Stimulated activated CD8-positive, alpha-beta memory T cell treated with anti-CD3 and anti-CD28 coated beads, Interleukin-15, amount 100 ng/mL, for 48 hours (primary cell): ENCODE data around the gene GALNT10.

ENCODE experiments used
- DNase-seq, 2 donors: peaks; one replicate each; pipeline ENCODE4 v3.0.0-alpha.2; 2020; ENCODE audit warnings: low read depth in 2 of 2

GALNT10 gene

DNA sequence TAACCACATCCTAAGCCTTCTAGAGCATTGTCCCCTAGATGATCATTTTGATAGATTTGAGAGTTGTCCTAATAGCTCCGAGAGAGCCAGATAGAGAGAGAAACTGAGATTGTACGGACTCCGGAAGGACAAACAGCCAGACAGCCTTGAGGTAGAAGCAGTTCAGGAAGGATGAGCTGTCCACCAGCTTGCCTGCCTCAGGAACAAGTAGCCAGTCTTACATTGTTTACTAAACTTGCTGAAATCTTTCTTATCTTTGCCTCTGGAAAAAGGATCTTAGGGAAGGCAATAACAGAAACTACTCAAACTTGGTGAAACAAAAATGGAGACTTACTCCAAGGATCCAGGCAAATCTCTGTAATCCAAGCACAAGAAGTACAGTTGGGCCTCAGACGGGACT, 216.3 kb downstream of the GALNT10 start:
- no peak for DNase-seq

GRCh38 chr5:154408811-154409210, 218.3 kb downstream of the GALNT10 start:
- DNase-seq = no peak

DNA sequence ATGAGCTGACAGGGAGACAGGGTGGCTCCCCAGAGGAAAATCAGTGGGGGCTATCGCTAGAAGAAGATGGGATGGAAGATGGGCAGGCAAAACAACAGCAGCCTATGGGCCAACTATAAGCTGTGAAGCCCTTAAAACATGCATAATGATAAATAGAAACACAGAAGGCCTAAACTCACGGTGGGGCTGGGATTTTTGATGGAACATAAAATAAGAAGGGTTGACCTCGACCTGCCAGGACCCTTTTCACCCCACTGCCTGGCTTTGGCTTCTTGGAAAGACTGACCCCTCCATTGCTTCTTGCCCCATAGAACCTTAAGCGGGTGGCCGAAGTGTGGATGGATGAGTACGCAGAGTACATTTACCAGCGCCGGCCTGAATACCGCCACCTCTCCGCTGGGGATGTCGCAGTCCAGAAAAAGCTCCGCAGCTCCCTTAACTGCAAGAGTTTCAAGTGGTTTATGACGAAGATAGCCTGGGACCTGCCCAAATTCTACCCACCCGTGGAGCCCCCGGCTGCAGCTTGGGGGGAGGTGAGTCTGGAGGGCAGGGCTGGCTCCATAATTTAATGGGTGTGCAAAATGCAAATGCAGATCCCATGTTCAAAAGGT, 218.8 kb downstream of the GALNT10 start:
- no peak for DNase-seq

DNA sequence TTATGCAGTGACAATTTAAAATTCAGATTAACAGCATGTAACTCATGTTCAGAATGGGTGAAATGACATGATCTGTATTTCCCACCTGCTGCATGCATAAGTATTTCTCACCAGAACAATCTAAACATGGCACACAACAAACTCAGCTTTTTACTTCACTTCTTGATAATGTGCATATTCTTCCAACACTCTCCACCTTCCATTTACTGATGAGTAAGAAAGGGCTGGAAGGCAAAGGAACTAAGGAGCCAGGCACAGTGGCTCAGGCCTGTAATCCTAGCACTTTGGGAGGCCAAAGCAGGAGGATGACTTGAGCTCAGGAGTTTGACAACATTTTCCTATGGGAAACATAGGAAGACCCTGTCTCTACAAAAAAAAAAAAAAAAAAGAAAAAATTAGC, 219.5 kb downstream of the GALNT10 start:
- no peak for DNase-seq

DNA sequence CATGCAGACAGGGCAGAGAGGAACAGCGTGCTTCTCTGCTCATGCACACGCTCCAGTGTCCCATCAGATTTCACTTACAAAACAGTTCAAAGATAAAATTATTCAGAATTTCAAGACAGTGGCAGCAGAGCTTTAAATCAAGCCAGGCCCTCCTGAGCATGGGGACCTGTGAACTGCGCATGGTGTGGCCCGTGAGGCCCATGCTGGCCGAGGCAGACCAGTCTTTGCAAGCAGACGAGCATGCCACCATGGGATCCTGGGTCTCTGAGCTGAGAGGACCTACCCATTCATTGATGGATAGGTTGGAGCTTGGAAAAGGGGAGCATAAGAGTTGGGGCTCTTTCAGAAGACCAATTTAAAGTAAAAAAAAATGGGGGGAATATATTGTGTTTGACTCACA, 220.3 kb downstream of the GALNT10 start:
- DNase-seq = no peak

GRCh38 chr5:154411338-154411737, 220.8 kb downstream of the GALNT10 start:
- DNase-seq = no peak

- no peak for DNase-seq
These were observed 221.8 kb downstream of the GALNT10 start for GRCh38 chr5:154412316-154412715.

DNA sequence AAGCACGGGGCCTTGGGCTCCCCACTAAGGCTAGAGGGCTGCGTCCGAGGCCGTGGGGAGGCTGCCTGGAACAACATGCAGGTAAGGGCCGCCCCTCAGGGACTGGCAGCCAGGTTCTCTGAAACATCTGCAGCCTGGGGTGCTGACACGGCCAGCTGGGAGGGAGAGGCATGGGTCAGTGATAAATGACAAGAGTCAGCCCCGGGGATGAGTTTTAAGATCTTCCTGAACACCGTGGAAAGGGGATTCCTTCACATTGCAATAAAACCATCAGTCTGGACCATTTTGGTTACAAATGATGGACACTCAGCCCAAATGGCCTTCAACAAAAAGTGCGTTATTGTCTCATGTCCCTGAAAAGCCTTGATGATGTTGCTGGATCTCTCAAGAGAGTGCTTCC, 222.4 kb downstream of the GALNT10 start:
- no peak for DNase-seq

DNA sequence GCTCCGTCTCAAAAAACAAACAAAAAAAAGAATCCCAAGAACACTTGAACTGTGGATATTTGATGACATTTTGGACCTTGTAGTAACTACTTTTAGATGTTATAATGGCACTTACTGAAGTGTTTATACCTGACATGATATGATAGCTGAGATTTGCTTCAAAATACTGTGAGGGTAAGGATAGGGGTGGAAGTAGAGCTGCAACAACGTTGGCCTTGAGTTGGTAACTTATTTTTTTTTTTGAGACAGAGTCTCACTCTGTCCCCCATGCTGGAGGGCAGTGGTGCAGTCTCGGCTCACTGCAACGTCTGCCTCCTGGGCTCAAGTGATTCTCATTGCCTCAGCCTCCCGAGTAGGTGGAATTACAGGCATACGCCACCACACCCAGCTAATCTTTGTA, 224.6 kb downstream of the GALNT10 start:
- DNase-seq = no peak

DNA sequence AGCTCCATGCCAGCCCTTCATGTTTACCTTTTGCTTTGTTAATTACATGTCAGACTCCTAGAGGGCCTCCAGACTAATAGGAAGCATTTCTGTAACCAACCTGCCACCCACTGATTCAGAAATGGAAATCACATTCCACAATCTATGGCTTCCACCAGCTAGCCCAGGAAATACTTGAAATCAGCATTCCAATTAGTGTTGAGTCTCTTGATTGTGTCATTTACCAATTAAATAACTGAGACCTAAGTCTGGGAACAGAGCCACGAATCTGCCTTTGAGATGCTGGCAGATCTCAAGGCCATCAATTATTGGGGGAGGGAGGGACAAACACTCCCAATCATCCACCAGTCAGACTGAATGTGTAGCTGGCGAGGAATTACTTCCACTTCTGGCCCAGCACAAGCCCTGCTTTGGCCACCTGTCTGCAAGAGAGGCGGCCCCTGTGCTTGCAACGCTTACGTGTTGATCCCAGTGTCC, 227.8 kb downstream of the GALNT10 start:
- no peak for DNase-seq

DNA sequence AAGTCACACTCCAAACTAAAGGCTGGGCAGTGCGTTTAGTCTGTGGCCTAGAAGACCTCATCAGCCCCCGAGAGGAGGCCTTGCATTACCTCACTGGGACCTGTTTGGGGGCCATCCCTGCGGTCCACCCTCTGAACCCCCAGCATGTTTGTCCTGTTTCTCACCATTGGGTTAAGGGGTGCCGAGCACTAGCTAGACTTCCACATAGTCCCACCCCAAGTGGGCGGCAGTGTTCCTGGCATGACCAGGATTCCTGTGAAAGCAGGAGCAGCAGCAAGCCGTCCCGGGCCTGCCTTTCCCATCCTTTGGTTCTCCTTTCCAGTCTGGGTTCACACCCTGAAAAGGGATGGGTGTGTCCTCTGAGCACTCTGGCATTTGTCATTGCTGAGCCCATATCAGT, 228.7 kb downstream of the GALNT10 start:
- DNase-seq = no peak

- no peak for DNase-seq
These were observed 231.3 kb downstream of the GALNT10 start for GRCh38 chr5:154421868-154422267.

DNA sequence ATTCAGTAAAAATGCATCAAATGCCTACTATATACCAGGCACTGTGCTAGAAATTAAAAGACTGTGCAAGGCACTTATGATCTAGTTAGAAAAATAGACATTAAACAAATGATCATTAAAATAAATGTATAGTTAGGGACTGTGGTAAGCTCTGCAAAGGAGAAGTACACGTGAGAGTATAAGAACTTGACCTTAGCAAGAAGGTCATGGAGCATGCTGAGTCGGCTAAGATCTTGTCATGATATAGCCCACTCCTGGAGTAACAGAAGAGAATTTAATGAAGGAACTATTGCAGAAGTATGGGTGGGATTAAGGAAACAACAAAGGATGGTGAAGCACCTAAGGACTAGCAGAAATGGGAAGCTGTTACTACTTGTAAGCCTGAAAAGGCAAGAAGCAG, 231.8 kb downstream of the GALNT10 start:
- no peak for DNase-seq

DNA sequence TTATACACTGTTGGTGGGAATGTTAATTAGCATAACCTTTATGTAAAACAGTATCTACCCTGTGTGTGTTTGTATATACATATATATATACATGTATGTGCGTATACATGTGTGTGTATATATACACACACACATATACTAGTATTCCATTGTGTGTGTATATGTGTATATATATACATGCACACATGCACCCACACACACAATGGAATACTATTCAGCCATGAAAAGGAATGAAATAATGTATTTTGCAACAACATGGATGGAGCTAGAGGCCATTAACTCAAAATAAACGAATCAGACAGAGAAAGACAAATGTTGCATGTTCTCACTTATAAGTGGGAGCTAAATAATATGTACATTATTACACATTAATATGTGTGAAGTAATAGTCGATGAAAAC, 237.7 kb downstream of the GALNT10 start:
- DNase-seq = no peak

DNA sequence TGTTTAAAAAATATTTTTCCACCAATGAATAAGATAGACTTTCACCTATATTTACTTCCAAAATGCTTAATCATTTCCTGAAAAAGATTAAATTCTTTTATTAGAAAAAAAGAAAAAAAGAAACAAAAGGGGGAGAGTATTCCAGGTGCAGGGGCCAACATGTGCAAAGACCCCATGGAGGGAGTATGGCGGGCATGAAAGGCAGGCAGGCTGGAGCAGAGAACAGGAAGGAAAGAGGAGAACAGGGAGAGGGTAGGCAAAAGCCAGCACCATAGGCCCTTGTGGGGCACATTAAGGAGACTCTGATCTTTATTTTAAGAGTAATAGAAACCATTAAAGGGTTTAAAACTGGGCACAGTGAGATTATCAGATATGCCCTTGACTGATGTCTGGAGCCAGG, 238.8 kb downstream of the GALNT10 start:
- DNase-seq = no peak

DNA sequence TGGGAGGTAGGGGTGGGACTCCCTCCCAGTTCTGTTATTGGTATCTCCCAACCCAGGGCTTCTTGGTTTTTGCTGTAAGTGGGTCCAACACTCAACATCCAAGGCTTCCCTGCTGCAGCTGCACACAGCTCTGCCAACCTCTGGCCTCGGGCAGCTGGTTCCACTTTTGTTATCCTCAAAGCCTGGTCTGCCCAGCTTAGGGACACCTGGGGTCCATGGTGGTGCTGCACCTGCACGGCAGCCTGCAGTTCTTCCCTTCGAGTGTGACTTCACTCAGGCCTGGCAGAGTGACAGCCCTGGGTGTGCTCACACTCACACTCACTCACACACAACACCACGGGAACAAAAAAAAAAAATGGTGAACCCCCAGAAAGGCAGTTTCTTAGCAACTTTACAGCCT, 239.9 kb downstream of the GALNT10 start:
- no peak for DNase-seq

GRCh38 chr5:154430961-154431630, 240.6 kb downstream of the GALNT10 start:
- no peak for DNase-seq

- DNase-seq = no peak
These were observed 244.7 kb downstream of the GALNT10 start for GRCh38 chr5:154435226-154435625.

GRCh38 chr5:154437281-154437965, 246.9 kb downstream of the GALNT10 start:
- no peak for DNase-seq

GRCh38 chr5:154440540-154440939, 250.0 kb downstream of the GALNT10 start:
- no peak for DNase-seq

DNA sequence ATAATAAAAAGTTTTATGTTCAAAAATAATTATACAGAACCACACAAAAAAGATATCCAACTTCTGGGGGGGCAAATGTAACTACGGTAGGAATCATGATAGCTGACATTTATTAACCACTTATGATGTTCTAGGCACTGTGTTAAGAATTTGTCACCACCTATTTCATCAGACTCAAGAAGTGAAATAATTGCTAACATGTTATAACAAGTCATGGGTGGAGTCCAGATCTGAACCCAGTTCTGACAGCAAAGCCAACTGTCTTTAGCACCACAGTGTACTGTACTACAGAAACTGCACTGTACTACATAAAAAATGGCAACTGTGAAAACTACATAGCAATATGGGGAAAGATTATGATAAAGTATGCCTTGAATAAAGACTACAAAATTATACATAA, 252.3 kb downstream of the GALNT10 start:
- DNase-seq = no peak

DNA sequence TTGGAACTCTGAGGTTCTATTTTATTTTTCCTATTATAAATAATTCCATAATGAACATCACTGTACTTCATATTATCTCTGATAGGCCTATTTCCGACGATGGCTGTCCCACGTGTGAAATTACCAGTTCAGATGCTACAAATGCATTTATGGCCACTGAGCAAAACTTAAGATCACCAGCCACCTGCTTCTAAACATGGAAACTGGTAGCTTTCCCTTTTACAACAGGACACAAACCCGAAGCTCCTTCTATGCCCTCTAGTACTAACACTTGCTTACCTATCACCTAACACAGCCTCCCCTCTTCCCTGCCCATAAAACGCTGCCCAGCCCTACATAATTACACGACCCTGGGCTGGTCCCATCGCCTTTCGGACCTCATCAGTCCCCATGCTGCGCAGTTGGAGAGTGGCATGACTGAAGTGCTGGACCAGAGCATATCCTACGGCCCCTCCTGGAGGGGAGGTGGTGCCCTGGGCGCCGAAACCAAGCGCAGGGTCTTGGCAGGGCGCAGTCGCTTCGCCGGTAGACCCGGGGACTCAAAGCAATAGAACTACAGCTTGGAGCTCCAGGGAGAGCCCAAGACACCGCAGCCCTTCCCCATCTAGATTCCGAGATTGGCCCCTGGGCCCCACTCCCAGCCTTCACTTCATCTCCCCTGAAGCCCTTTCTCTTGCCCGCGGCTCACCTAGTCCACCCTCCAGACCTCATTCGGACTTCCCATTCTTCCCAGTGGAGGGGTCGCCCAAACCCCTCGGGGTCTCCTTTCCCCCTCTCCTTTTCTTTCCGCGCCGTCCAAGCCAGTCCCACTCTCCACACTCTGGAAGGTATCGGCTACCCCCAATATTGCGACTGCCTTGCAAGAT, 254.3 kb downstream of the GALNT10 start:
- no peak for DNase-seq
